Measurements from ENCODE around the gene ANGPTL7.

DNA sequence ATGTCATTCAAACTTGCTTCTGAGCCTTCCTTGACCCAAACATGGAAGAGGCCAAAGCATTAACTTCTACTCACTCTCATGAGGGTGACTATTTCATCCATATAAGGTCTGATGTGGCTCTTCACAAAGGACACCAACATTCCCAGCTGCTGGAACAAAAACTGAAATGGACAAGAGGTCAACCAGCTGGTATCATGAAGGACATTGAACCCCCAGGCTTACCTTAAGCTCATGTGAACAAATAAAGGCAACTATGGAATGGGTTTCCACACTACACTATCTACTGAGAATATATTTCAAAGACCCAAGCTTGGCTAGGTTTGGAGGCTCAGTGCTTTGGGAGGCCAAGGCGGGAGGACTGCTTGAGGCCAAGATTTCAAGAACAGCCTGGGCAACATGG is 26.9 kb downstream of the ANGPTL7 start:
- no peak for TF ChIP-seq EZH2 (IDR thresholded peaks at IDR 0.05; ENCODE audit: low read length)
- TF ChIP-seq CTCF (optimal IDR thresholded peaks at IDR 0.05 in 1 of 3, IDR thresholded peaks at IDR 0.05 in 1 of 3, conservative IDR thresholded peaks at IDR 0.05 in 1 of 3; ENCODE audit: extremely low read depth in 1 of 3, insufficient read depth in 2 of 3, low read length in 3 of 3), result no peak
